Heart left ventricle (tissue), 13 donors: ENCODE data around the gene HS3ST6.

Experiments
- POLR2A ChIP-seq, 2 donors: fragments of 450-650 bp; IDR thresholded peaks; one replicate each; pipeline ENCODE4 v1.6.1; 2017; ENCODE audit warnings: antibody characterized with exemption in 2 of 2, mild to moderate bottlenecking in 2 of 2, moderate library complexity in 2 of 2
- TF ChIP-seq, protein P1 (sequence below), 12 donors: fragments of 200-600 bp; sonication (generic) in 4 of 12; IDR thresholded peaks; one replicate each; pipeline versions ENCODE4 v1.5.0 to v1.8.0; 2018 to 2022; ENCODE audit warnings: antibody characterized with exemption in 12 of 12, mild to moderate bottlenecking in 5 of 12
- donor health status: ischemic (EF 13 %, LVEDD 7.1; RV severe dilation, severe dysfunction).
- donor health status: DM: no; HTN: yes; CAD: no.
- donor health status: DM: no; HTN: no; CAD: no.
- donor health status: ischemic (EF 25% LVEDD 6.9; RV normal size, moderate dysfunction).
- donor health status: ischemic (EF 25% LVEDD 5.7; RV mildly dilated, moderate dysfunction).
- donor health status: ischemic (EF 35%, LVEDD 5.7; RV mildly dilated, moderate dysfunction).
- donor health status: nonischemic (EF 11% LVEDD 7.7; RV severe dilation, severe dysfunction).
- donor health status: DM: yes; HTN: yes; CAD: no.
- donor health status: PGD.
- donor health status: ischemic (EF 29% LVEDD 5.4; RV normal size, mild dysfunction).
- donor health status: nonischemic (EF 23%, LVEDD 6.1; RV moderate dilation, normal function).

DNA sequence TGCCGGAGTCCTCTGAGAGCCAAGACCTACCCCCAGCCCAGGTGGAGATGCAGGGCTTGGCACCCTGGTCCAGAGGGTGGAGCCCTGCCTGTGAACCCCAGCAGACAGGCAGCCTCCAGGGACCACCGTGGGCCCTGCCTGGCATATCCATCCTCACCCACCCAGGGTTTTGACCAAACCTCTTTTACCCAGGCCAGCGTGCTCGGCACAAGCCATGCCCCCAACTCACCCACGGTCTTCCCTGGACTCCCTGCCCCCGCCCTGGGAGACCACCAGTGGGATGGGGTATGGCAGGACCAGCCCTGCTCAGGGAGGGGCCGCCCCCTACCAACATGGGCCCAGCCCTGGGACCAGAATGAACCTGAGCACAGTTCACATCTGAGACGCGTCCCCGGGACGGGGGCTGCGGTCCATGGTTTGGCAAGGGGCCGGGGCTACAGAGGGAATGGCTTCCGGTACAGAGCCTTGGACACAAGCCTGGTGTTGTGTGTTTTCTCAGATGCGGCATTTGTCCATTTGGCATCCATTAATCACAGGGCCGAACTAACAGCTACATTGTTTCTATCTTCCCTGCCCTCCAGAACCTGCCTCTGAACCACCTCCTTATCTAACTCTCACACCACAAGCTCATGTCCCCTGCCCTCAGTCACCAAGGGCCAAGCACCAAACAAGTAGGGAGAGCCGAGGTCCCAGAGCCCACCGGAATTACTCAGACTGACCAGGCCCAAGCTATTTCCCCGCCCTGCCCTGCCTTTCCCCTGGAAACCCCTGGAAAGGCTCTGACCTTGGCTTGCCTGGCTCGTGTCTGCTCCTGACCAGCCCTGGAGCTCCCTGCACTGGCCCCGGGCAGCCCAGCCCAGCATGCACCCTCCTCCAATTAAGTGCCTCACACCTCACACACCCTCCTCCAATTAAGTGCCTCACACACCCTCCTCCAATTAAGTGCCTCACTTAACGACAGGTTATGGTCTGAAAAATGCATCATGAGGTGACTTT lies 14.1 kb downstream of the HS3ST6 start:
- TF ChIP-seq, protein P1, sequence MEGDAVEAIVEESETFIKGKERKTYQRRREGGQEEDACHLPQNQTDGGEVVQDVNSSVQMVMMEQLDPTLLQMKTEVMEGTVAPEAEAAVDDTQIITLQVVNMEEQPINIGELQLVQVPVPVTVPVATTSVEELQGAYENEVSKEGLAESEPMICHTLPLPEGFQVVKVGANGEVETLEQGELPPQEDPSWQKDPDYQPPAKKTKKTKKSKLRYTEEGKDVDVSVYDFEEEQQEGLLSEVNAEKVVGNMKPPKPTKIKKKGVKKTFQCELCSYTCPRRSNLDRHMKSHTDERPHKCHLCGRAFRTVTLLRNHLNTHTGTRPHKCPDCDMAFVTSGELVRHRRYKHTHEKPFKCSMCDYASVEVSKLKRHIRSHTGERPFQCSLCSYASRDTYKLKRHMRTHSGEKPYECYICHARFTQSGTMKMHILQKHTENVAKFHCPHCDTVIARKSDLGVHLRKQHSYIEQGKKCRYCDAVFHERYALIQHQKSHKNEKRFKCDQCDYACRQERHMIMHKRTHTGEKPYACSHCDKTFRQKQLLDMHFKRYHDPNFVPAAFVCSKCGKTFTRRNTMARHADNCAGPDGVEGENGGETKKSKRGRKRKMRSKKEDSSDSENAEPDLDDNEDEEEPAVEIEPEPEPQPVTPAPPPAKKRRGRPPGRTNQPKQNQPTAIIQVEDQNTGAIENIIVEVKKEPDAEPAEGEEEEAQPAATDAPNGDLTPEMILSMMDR (IDR thresholded peaks at IDR 0.05), result no peak
- TF ChIP-seq POLR2A (IDR thresholded peaks at IDR 0.05), result no peak
